Transverse colon (tissue), 4 donors: Measurements from ENCODE around the gene NEK7. TPM values are rescaled to one million over a fixed set of nuclear protein-coding genes. Genes with fewer than 3 reads are reported as not detected.

ENCODE experiments used
- DNase-seq: peaks from one replicate; pipeline ENCODE4 v3.0.0-alpha.2; 2019
- H3K27ac ChIP-seq, 4 donors: fragments of 200-600 bp; sonication (generic); 2 replicates each; pipeline ENCODE4 v1.5.1; 2016 to 2018; ENCODE audit warnings: inconsistent platforms in 4 of 4
- H3K27me3 ChIP-seq: fragments of 200-600 bp; sonication (generic); 2 replicates; pipeline ENCODE4 v1.5.1; 2017; ENCODE audit warnings: inconsistent platforms
- H3K36me3 ChIP-seq, 4 donors: fragments of 200-600 bp; sonication (generic); 2 replicates each; pipeline ENCODE4 v1.5.1; 2017 to 2019; ENCODE audit warnings: inconsistent platforms in 4 of 4
- H3K4me1 ChIP-seq, 4 donors: fragments of 200-600 bp; sonication (generic); 2 replicates each; pipeline ENCODE4 v1.5.1; 2017 to 2020; ENCODE audit warnings: inconsistent platforms in 4 of 4
- H3K4me3 ChIP-seq, 4 donors: fragments of 200-600 bp; sonication (generic); 1 replicate in 1 of 4; 2 replicates in 3 of 4; pipeline versions ENCODE4 v1.5.1 to v1.6.1; 2017 to 2019; ENCODE audit warnings: inconsistent platforms in 4 of 4
- H3K9me3 ChIP-seq, 2 donors: fragments of 200-600 bp; sonication (generic); 2 replicates each; pipeline ENCODE4 v1.5.1; 2017 to 2019; ENCODE audit warnings: inconsistent platforms in 2 of 2
- CTCF ChIP-seq, 5 experiments: fragments of 200-600 bp in 3 of 5; fragments of 450-650 bp in 2 of 5; sonication (generic) in 3 of 5; IDR thresholded peaks; 1 replicate in 2 of 5; 2 replicates in 3 of 5; pipeline ENCODE4 v1.5.1; 2016 to 2017; ENCODE audit warnings: antibody characterized with exemption in 5 of 5, inconsistent platforms in 3 of 5, mild to moderate bottlenecking in 2 of 5, moderate library complexity in 1 of 5
- EP300 ChIP-seq: sonication (generic); formaldehyde crosslinking; IDR thresholded peaks from one replicate; pipeline ENCODE4 v1.6.1; 2017; ENCODE audit warnings: antibody characterized with exemption, low read depth
- POLR2A ChIP-seq: fragments of 450-650 bp; IDR thresholded peaks from one replicate; pipeline ENCODE4 v1.6.1; 2016; ENCODE audit warnings: antibody characterized with exemption, mild to moderate bottlenecking, moderate library complexity
- POLR2AphosphoS5 ChIP-seq, 3 donors: sonication (generic); formaldehyde crosslinking; IDR thresholded peaks; one replicate each; pipeline ENCODE4 v1.6.1; 2016; ENCODE audit warnings: antibody characterized with exemption in 3 of 3
- WGBS, 2 donors: methylation state at CpG; one replicate each; pipeline ENCODE4 v1.1.5; 2018; ENCODE audit warnings: low coverage in 1 of 2; 5-methylcytosine and 5-hydroxymethylcytosine counted together
- in situ Hi-C, 4 donors: fragments of 200-750 bp; cut with MboI; loops; one replicate each; pipeline versions ENCODE4 v1.15.0 to v1.15.1; 2017; ENCODE audit warnings: low sequenced_read_pairs in 3 of 4, low pct_ligation_motif_present in 1 of 4, low pct_unique_long_range_greater_than_20kb in 1 of 4
- intact Hi-C: fragments of 100-400 bp; cut with DNase I; formaldehyde crosslinking; loops from one replicate; pipeline ENCODE4 v1.15.1; 2023; ENCODE audit warnings: low total_unique reads
- total RNA-seq, 4 donors: library from RNA; depleted of rRNA; stranded (reverse); fragments of >200 nt; gene quantifications; one replicate each; pipeline ENCODE4 v1.1.0, GENCODE V29; 2016

The NEK7 gene
- total RNA-seq: 10 to 100 TPM; 40.4 to 71.0 (median 57.6) TPM

DNA sequence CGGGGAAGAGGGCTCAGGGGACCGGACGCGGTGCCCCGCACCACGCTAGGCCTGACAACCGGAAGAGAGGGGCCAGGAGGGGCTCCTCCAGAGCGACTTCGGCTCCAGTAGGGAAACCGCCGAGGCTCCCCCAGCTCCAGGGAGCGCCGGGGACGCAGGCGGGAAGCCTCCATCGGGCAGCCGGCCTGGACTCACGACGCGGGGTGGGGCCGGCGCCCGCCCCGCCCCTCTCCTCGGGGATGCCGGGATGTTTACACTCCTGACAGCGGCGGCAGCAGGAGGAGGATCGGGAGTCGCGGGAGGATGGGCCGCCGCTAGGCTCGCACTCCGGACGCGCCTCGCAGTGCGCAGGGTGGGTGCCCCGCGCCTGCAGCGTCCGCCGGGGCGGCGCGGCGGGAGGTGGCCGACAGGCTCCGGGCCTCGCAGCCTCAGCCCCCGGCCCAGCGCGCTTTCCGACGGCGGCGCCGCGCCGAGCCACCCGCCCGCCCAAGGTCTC, at the start of gene NEK7:
TSS of gene NEK7 (plus strand) at position 254 of the 496 bp plus-strand sequence. CDS start 75,583 bp downstream, outside the sequence.
- 1% methylated on average over 35 of the region's 63 CpGs; no CpG with 5 or more reads in 1 of the 2 donors for WGBS, 2 donors
- TF ChIP-seq POLR2AphosphoS5 (IDR thresholded peaks at IDR 0.05) (peak; percentile 88 to 93 (median 91)), POLR2A (peak; percentile 46), EP300 (no peak)
- intact Hi-C loops (no loop called here), in situ Hi-C loops (loop anchor here in 1 of 4 donors (25.0 kb wide), 1 partner anchor 531 kb away; no protein-coding TSS in a partner anchor)
- peak within 1 kb of the TSS; percentile 82 to 100 (median 96) for H3K4me3 ChIP-seq
- DNase-seq: peak; percentile 89
- peaks cover 11 to 36% (median 25%) of the 10 kb centered on the region in 4 donors for H3K4me1 ChIP-seq
- H3K27ac ChIP-seq: peak within 1 kb of the TSS; percentile 99 to 100 (median 100)
- no peaks in the 10 kb centered on the region for H3K27me3 ChIP-seq
- H3K36me3 ChIP-seq: no peaks in the 10 kb centered on the region
- H3K9me3 ChIP-seq: no peaks in the 10 kb centered on the region

- TF ChIP-seq POLR2A (no peak), POLR2AphosphoS5 (IDR thresholded peaks at IDR 0.05) (no peak)
- WGBS, 2 donors: 40 to 96% methylated on average over 1 to 2 of the region's 2 CpGs
- intact Hi-C loops: no loop called here
Measured at GRCh38 chr1:198107091-198107501, 49.7 kb upstream of the NEK7 start.

DNA sequence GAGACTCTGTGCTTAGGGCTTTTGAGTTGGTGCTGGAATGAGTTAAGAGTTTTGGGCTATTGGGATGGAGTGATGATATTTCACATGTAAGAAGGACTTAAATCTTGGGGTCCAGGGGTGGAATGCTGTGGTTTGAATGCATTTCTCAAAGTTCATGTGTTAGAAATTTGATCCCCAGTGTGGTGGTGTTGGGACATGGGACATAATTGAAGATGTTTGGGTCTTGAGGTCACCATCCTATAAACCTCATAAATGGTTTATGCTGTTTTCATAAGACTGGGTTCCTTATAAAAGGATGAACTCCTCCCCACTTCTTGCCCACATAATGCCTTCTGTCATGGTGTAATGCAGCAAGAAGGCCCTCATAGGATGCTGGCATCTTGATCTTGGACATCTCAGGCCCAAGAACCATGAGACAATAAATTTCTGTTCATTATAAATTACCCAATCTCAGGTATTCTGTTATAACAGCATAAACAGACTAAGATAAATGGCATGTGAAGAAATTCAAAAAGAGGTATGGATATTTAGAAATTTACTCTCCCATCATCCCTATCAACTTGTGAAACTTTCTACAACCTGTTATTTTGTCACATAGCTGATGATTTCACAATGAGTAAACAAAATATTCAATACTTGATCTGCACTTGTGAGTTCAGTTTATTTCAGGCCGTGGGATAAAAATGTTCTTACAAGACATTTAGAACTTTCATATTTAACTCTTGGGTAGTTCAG, 48.0 kb upstream of the NEK7 start:
- H3K27ac ChIP-seq: no peak overlapping the region
- H3K27me3 ChIP-seq: no peaks in the 10 kb centered on the region
- H3K4me1 ChIP-seq: no peaks in the 10 kb centered on the region
- in situ Hi-C loops: no loop called here
- intact Hi-C loops: no loop called here
- no peaks in the 10 kb centered on the region for H3K9me3 ChIP-seq
- no peaks in the 10 kb centered on the region for H3K36me3 ChIP-seq
- DNase-seq: no peak
- no peak for TF ChIP-seq CTCF (IDR thresholded peaks at IDR 0.05)
- TF ChIP-seq POLR2A: no peak
- no peak for TF ChIP-seq EP300
- TF ChIP-seq POLR2AphosphoS5 (IDR thresholded peaks at IDR 0.05): no peak
- 50 to 67% methylated on average over 1 of the region's 1 CpG for WGBS, 2 donors
- H3K4me3 ChIP-seq: no peak overlapping the region

More at GRCh38 chr1:198107091-198107501, 49.7 kb upstream of the NEK7 start:
- no peaks in the 10 kb centered on the region for H3K4me1 ChIP-seq
- H3K4me3 ChIP-seq: no peak overlapping the region
- DNase-seq: no peak
- in situ Hi-C loops: no loop called here
- no peaks in the 10 kb centered on the region for H3K27me3 ChIP-seq
- H3K27ac ChIP-seq: no peak overlapping the region
- H3K36me3 ChIP-seq: no peaks in the 10 kb centered on the region
- H3K9me3 ChIP-seq: no peaks in the 10 kb centered on the region

- Histone ChIP-seq H3K27ac (no peak overlapping the region), H3K9me3 (no peaks in the 10 kb centered on the region), H3K27me3 (no peaks in the 10 kb centered on the region), H3K4me3 (no peak overlapping the region), H3K4me1 (no peaks in the 10 kb centered on the region), H3K36me3 (no peaks in the 10 kb centered on the region)
- TF ChIP-seq POLR2A: no peak
- no peak for TF ChIP-seq POLR2AphosphoS5 (IDR thresholded peaks at IDR 0.05)
- TF ChIP-seq EP300: no peak
- DNase-seq: no peak
- intact Hi-C loops: no loop called here
- in situ Hi-C loops: no loop called here
Measured at GRCh38 chr1:198109371-198109715, 47.5 kb upstream of the NEK7 start.

GRCh38 chr1:198113342-198113750, 43.5 kb upstream of the NEK7 start:
- H3K27ac ChIP-seq: no peak overlapping the region
- in situ Hi-C loops: no loop called here
- no peaks in the 10 kb centered on the region for H3K4me1 ChIP-seq
- no peak overlapping the region for H3K4me3 ChIP-seq
- no peaks in the 10 kb centered on the region for H3K9me3 ChIP-seq
- intact Hi-C loops: no loop called here
- no peaks in the 10 kb centered on the region for H3K27me3 ChIP-seq
- H3K36me3 ChIP-seq: no peaks in the 10 kb centered on the region
- no peak for DNase-seq
- no peak for TF ChIP-seq CTCF (IDR thresholded peaks at IDR 0.05)
- TF ChIP-seq POLR2A: no peak
- no peak for TF ChIP-seq POLR2AphosphoS5 (IDR thresholded peaks at IDR 0.05)
- TF ChIP-seq EP300: no peak
